Mesenchymal stem cell (in vitro differentiated cells and primary cell): ENCODE measurements around the gene GTF2H4.

Experiments used
- DNase-seq: peaks from one replicate; pipeline ENCODE4 v3.0.0-alpha.2; 2013
- H2AFZ ChIP-seq: one replicate; pipeline ENCODE4 v1.6.1; 2013; ENCODE audit warnings: low read depth, mild to moderate bottlenecking, control low read depth, inconsistent platforms, low read length, moderate library complexity
- H2AK5ac ChIP-seq: 2 replicates; pipeline ENCODE4 v1.6.1; 2013; ENCODE audit warnings: low read length, moderate library complexity, mild to moderate bottlenecking, inconsistent platforms; ENCODE audit not compliant: severe bottlenecking
- H2BK120ac ChIP-seq: one replicate; pipeline ENCODE4 v1.6.1; 2013; ENCODE audit warnings: low read depth, mild to moderate bottlenecking, inconsistent platforms, low read length, moderate library complexity
- H2BK12ac ChIP-seq, 2 experiments: one replicate each; pipeline ENCODE4 v1.6.1; 2013; ENCODE audit warnings: inconsistent platforms in 2 of 2, low read length in 2 of 2, mild to moderate bottlenecking in 2 of 2, moderate library complexity in 2 of 2, control low read depth in 1 of 2
- H2BK15ac ChIP-seq: one replicate; pipeline ENCODE4 v1.6.1; 2013; ENCODE audit warnings: mild to moderate bottlenecking, low read depth, inconsistent platforms; ENCODE audit not compliant: poor library complexity, severe bottlenecking
- H2BK5ac ChIP-seq: 2 replicates; pipeline ENCODE4 v1.6.1; 2013; ENCODE audit warnings: low read depth, mild to moderate bottlenecking, low read length, control low read depth, inconsistent platforms; ENCODE audit not compliant: poor library complexity, severe bottlenecking
- H3K14ac ChIP-seq, 2 experiments: one replicate each; pipeline ENCODE4 v1.6.1; 2013; ENCODE audit warnings: inconsistent platforms in 2 of 2, low read length in 2 of 2, control low read depth in 1 of 2, mild to moderate bottlenecking in 1 of 2, moderate library complexity in 1 of 2
- H3K18ac ChIP-seq, 2 experiments: one replicate each; pipeline ENCODE4 v1.6.1; 2013; ENCODE audit warnings: inconsistent platforms in 2 of 2, low read length in 2 of 2, control low read depth in 1 of 2, low read depth in 1 of 2, mild to moderate bottlenecking in 1 of 2
- H3K23ac ChIP-seq, 2 experiments: one replicate each; pipeline ENCODE4 v1.6.1; 2013; ENCODE audit warnings: inconsistent platforms in 2 of 2, low read length in 2 of 2, mild to moderate bottlenecking in 2 of 2, moderate library complexity in 2 of 2, control low read depth in 1 of 2
- H3K27ac ChIP-seq: 2 replicates; pipeline ENCODE4 v1.5.1; 2013; ENCODE audit warnings: mild to moderate bottlenecking, moderate library complexity, low read length, control low read depth, inconsistent platforms; ENCODE audit not compliant: poor library complexity, severe bottlenecking
- H3K27me3 ChIP-seq, 2 experiments: 2 replicates each; pipeline versions ENCODE4 v1.6.1 to v1.7.0; 2013; ENCODE audit warnings: low read length in 2 of 2, mild to moderate bottlenecking in 2 of 2, moderate library complexity in 2 of 2, control low read depth in 1 of 2, inconsistent platforms in 1 of 2; ENCODE audit not compliant: control insufficient read depth in 1 of 2, insufficient read depth in 1 of 2
- H3K36me3 ChIP-seq, 2 experiments: 2 replicates each; pipeline versions ENCODE4 v1.6.1 to v1.7.0; 2013; ENCODE audit warnings: low read length in 2 of 2, control low read depth in 1 of 2, inconsistent platforms in 1 of 2, low read depth in 1 of 2, mild to moderate bottlenecking in 1 of 2; ENCODE audit not compliant: insufficient read depth in 2 of 2, control insufficient read depth in 1 of 2
- H3K4ac ChIP-seq, 2 experiments: one replicate each; pipeline ENCODE4 v1.6.1; 2013; ENCODE audit warnings: inconsistent platforms in 2 of 2, low read length in 2 of 2, mild to moderate bottlenecking in 2 of 2, moderate library complexity in 2 of 2, control low read depth in 1 of 2, low read depth in 1 of 2
- H3K4me1 ChIP-seq: 2 replicates; pipeline ENCODE4 v1.6.1; 2013; ENCODE audit warnings: low read depth, low read length, control low read depth; ENCODE audit not compliant: control insufficient read depth, insufficient read depth
- H3K4me2 ChIP-seq: 2 replicates; pipeline ENCODE4 v1.6.1; 2013; ENCODE audit warnings: low read length, mild to moderate bottlenecking, inconsistent platforms; ENCODE audit not compliant: poor library complexity, severe bottlenecking
- H3K4me3 ChIP-seq, 2 experiments: 2 replicates each; pipeline versions ENCODE4 v1.5.1 to v1.7.0; 2013; ENCODE audit warnings: low read length in 2 of 2, mild to moderate bottlenecking in 2 of 2, control low read depth in 1 of 2, low read depth in 1 of 2; ENCODE audit not compliant: insufficient read depth in 1 of 2
- H3K79me1 ChIP-seq: replicated peaks from 2 replicates; pipeline ENCODE4 v1.6.1; 2013; ENCODE audit warnings: mild to moderate bottlenecking, control low read depth, low read length, inconsistent platforms; ENCODE audit not compliant: poor library complexity, severe bottlenecking
- H3K9ac ChIP-seq: 2 replicates; pipeline ENCODE4 v1.7.0; 2013; ENCODE audit warnings: mild to moderate bottlenecking, low read length, moderate library complexity
- H3K9me3 ChIP-seq: 2 replicates; pipeline ENCODE4 v1.7.0; 2013; ENCODE audit warnings: mild to moderate bottlenecking, low read length; ENCODE audit not compliant: control insufficient read depth
- H4K8ac ChIP-seq: one replicate; pipeline ENCODE4 v1.6.1; 2013; ENCODE audit warnings: inconsistent platforms, mild to moderate bottlenecking, low read length, moderate library complexity
- H4K91ac ChIP-seq: one replicate; pipeline ENCODE4 v1.6.1; 2013; ENCODE audit warnings: mild to moderate bottlenecking, low read length, inconsistent platforms
- WGBS: methylation state at CpG from one replicate; pipeline ENCODE4 v1.1.7; 2013; ENCODE audit warnings: mixed read lengths; 5-methylcytosine and 5-hydroxymethylcytosine counted together

The GTF2H4 gene

DNA sequence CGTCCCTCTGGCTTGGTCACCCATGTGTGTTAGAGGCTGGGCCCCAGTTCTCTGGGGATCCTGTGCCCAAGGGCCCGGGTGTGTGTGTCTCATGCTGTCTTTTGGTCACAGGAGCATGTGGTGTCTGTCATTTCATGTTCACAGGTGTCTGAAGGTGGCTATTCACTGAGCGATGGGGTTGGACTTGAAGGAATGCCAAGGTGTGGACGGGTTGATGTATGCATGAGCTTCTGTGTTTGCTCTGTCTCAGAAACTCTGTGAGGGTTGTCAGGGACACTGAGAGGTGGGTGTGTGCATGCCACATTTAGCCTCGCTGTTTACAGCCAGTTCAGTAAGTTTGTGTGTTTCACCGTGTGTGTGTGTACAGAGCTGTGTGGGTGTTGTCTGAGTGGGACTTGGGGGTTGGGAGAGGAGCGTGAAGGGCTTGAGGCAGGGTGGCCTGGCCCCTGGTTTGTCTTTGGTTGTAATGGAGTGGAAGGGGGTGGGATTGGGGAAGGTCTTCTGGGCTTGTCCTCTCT lies 22.5 kb upstream of the GTF2H4 start:
- H3K18ac ChIP-seq, result peak overlapping the region in 1 of 2 experiments; percentile 84
- H3K27ac ChIP-seq, result peak overlapping the region; percentile 92

DNA sequence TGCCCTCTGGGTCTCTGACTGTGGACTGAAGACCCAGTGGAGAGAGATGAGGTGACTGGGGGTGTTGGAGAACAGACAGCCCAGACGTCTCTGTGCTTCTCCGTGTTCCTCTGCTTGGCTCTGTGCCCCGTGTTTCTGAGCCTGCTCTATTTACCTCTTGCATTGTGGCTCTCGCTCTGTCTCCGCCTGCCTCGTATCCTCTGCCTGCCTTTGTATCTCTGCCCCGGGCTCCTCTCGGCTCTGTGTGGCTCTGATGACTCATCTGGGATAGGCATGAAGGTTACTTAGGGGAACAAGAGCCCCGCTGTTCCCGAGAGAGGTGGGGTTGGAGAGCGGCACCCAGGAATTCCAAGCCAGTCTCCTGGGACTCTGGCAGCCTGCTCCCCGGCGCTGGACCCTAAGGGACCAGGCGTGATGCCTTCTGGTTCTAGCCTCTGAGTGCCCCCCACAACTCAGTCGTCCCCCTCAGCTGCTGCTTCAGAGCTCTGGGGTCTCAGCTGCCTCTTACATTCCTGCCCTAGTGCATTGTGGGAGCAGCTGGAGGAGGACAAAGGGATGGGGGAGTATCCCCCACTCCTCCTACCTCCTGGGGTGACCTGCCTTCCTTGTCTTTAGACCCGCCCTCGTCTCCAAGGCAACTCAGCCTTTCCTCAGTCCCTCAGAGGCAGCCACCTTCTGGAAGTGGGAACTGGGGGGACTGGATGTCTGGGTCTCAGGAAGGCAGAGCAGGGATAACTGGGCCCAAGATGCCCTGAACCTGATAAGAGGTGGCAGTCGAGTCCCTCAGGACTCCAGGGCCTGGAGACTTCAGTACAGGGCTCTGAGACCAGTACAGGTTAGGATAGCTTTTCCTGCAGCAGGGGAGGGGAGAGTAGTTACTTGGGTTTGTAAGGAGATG lies 21.8 kb upstream of the GTF2H4 start:
- peak overlapping the region in 1 of 2 experiments; percentile 92 for H3K14ac ChIP-seq
- DNase-seq, result peak; percentile 87
- peak overlapping the region; percentile 84 for H3K18ac ChIP-seq
- no peak overlapping the region for H2BK120ac ChIP-seq
- peak overlapping the region; percentile 70 for H4K8ac ChIP-seq
- H2AK5ac ChIP-seq, result peak overlapping the region; percentile 88
- peaks cover 65% of the 10 kb centered on the region for H3K4me1 ChIP-seq
- peak overlapping the region; percentile 68 for H2BK5ac ChIP-seq
- H3K23ac ChIP-seq, result no peak overlapping the region
- H3K4ac ChIP-seq, result peak overlapping the region; percentile 29 to 52
- peak overlapping the region; percentile 69 for H3K9ac ChIP-seq
- peak overlapping the region; percentile 92 for H3K27ac ChIP-seq
- H3K9me3 ChIP-seq, result no peaks in the 10 kb centered on the region
- H3K27me3 ChIP-seq, result no peaks in the 10 kb centered on the region
- peak overlapping the region in 1 of 2 experiments; percentile 69 for H2BK12ac ChIP-seq
- H2BK15ac ChIP-seq, result no peak overlapping the region
- H3K4me2 ChIP-seq, result peak overlapping the region; percentile 97
- H3K79me1 ChIP-seq, result peaks cover 17% of the 10 kb centered on the region
- peak overlapping the region; percentile 66 for H4K91ac ChIP-seq
- peaks cover 4 to 28% of the 10 kb centered on the region in 2 experiments for H3K36me3 ChIP-seq
- 1% methylated on average over 15 of the region's 18 CpGs for WGBS
- H2AFZ ChIP-seq, result no peak overlapping the region
- peak overlapping the region; percentile 70 to 87 for H3K4me3 ChIP-seq

More for the DNA sequence above, 22.5 kb upstream of the GTF2H4 start:
- Histone ChIP-seq H2BK5ac (peak overlapping the region; percentile 60), H3K14ac (peak overlapping the region in 1 of 2 experiments; percentile 92), H3K9me3 (no peaks in the 10 kb centered on the region), H3K36me3 (peaks cover 4 to 20% of the 10 kb centered on the region in 2 experiments), H4K8ac (peak overlapping the region; percentile 59), H3K4ac (peak overlapping the region in 1 of 2 experiments; percentile 73), H3K27me3 (no peaks in the 10 kb centered on the region), H3K9ac (peak overlapping the region; percentile 69), H3K4me2 (peak overlapping the region; percentile 97), H2BK15ac (no peak overlapping the region), H3K79me1 (peaks cover 11% of the 10 kb centered on the region), H3K23ac (peak overlapping the region in 1 of 2 experiments; percentile 85), H3K4me3 (peak overlapping the region; percentile 70 to 87), H4K91ac (peak overlapping the region; percentile 31), H2AFZ (peak overlapping the region; percentile 32), H3K4me1 (peaks cover 67% of the 10 kb centered on the region), H2BK120ac (no peak overlapping the region), H2AK5ac (peak overlapping the region; percentile 47), H2BK12ac (peak overlapping the region; percentile 69 to 91)
- peak; percentile 47 for DNase-seq
- WGBS, result 36% methylated on average over 7 of the region's 7 CpGs

GRCh38 chr6:30886897-30887255 lies 21.1 kb upstream of the GTF2H4 start:
- no peak for DNase-seq
- no peak overlapping the region for H3K9ac ChIP-seq
- peaks cover 23% of the 10 kb centered on the region for H3K79me1 ChIP-seq
- H2BK5ac ChIP-seq, result no peak overlapping the region
- peaks cover 61% of the 10 kb centered on the region for H3K4me1 ChIP-seq
- no peak overlapping the region for H3K14ac ChIP-seq
- H3K4ac ChIP-seq, result no peak overlapping the region
- H3K9me3 ChIP-seq, result no peaks in the 10 kb centered on the region
- peak overlapping the region in 1 of 2 experiments; percentile 26 for H3K18ac ChIP-seq
- H3K23ac ChIP-seq, result no peak overlapping the region
- H2BK15ac ChIP-seq, result no peak overlapping the region
- H4K91ac ChIP-seq, result no peak overlapping the region
- peak overlapping the region; percentile 92 for H3K27ac ChIP-seq
- no peak overlapping the region for H2BK120ac ChIP-seq
- no peak overlapping the region for H4K8ac ChIP-seq
- H2AK5ac ChIP-seq, result peak overlapping the region; percentile 88
- peak overlapping the region; percentile 16 to 43 for H2BK12ac ChIP-seq
- peaks cover 4 to 34% of the 10 kb centered on the region in 2 experiments for H3K36me3 ChIP-seq
- no peak overlapping the region for H3K4me3 ChIP-seq
- no peaks in the 10 kb centered on the region for H3K27me3 ChIP-seq
- no peak overlapping the region for H2AFZ ChIP-seq
- peak overlapping the region; percentile 97 for H3K4me2 ChIP-seq
